Type B pancreatic cell (in vitro differentiated cells): ENCODE results near the gene PCIF1. TPM values are rescaled to one million over a fixed set of nuclear protein-coding genes. Genes with fewer than 3 reads are reported as not detected.

Source experiments
- DNase-seq: peaks from one replicate; pipeline ENCODE4 v3.0.0; 2021; ENCODE audit warnings: mixed read lengths; ENCODE audit not compliant: unreplicated experiment; ENCODE audit errors: extremely low spot score
- H3K27ac Mint-ChIP-seq: 2 replicates; pipeline ENCODE4 v1.8.0; 2021; ENCODE audit warnings: mild to moderate bottlenecking, mixed read lengths
- H3K27me3 Mint-ChIP-seq: 2 replicates; pipeline ENCODE4 v1.8.0; 2021; ENCODE audit warnings: mixed read lengths
- H3K36me3 Mint-ChIP-seq: 2 replicates; pipeline ENCODE4 v1.8.0; 2021; ENCODE audit warnings: mixed read lengths
- H3K4me1 Mint-ChIP-seq: one replicate; pipeline ENCODE4 v1.8.0; 2021; ENCODE audit warnings: mixed read lengths; ENCODE audit not compliant: unreplicated experiment
- H3K4me3 Mint-ChIP-seq: 2 replicates; pipeline ENCODE4 v1.8.0; 2021; ENCODE audit warnings: mild to moderate bottlenecking, mixed read lengths
- H3K9me3 Mint-ChIP-seq: 2 replicates; pipeline ENCODE4 v1.8.0; 2021; ENCODE audit warnings: mixed read lengths
- CTCF ChIP-seq: fragments of 200-600 bp; sonication (generic); conservative IDR thresholded peaks from 2 replicates; pipeline ENCODE4 v1.5.0; 2021; ENCODE audit warnings: antibody characterized with exemption, mild to moderate bottlenecking
- total RNA-seq: library from RNA; stranded (reverse); gene quantifications from 2 replicates; pipeline ENCODE4 v1.2.1, GENCODE V29; 2021; ENCODE audit warnings: low replicate concordance

Gene PCIF1
- total RNA-seq, 1 donor from 2014 or later: 37.6 TPM

GRCh38 chr20:45997187-45997586, 62.7 kb downstream of the PCIF1 start:
- Mint-ChIP-seq H3K36me3 (no peaks in the 10 kb centered on the region), H3K27me3 (peaks cover 25% of the 10 kb centered on the region), H3K9me3 (no peaks in the 10 kb centered on the region), H3K4me3 (no peak overlapping the region), H3K27ac (no peak overlapping the region), H3K4me1 (peaks cover 7% of the 10 kb centered on the region)
- no peak for DNase-seq
- TF ChIP-seq CTCF: no peak

Other genes starting within 250 kb of the PCIF1 start
- gene WFDC13, start 232.6 kb upstream of the PCIF1 start, total RNA-seq: not detected in 2 replicates
- not detected in 2 replicates for gene WFDC10B, start 229.7 kb upstream of the PCIF1 start, total RNA-seq
- not detected in 2 replicates for gene SPINT4, start 212.3 kb upstream of the PCIF1 start, total RNA-seq
- not detected in 2 replicates for gene WFDC3, start 142.8 kb upstream of the PCIF1 start, total RNA-seq
- gene DNTTIP1, start 142.7 kb upstream of the PCIF1 start, total RNA-seq: 26.5 and 32.9 TPM in 2 replicates
- gene UBE2C, start 122.0 kb upstream of the PCIF1 start, total RNA-seq: 46.4 and 136 TPM in 2 replicates
- 2.1 TPM in 1 of 2 replicates, not detected in the other for gene TNNC2, start 107.4 kb upstream of the PCIF1 start, total RNA-seq
- 12.2 and 16.4 TPM in 2 replicates for gene SNX21, start 100.9 kb upstream of the PCIF1 start, total RNA-seq
- 20.6 and 21.3 TPM in 2 replicates for gene ACOT8, start 77.3 kb upstream of the PCIF1 start, total RNA-seq
- 3.7 and 4.7 TPM in 2 replicates for gene ZSWIM3, start 77.1 kb upstream of the PCIF1 start, total RNA-seq
- gene ZSWIM1, start 53.5 kb upstream of the PCIF1 start, total RNA-seq: 17.1 and 17.3 TPM in 2 replicates
- gene SPATA25, start 47.1 kb upstream of the PCIF1 start, total RNA-seq: 2.6 and 4.2 TPM in 2 replicates
- gene NEURL2, start 43.5 kb upstream of the PCIF1 start, total RNA-seq: 6.4 TPM in 2 replicates
- 142 and 174 TPM in 2 replicates for gene CTSA, start 43.3 kb upstream of the PCIF1 start, total RNA-seq
- gene PLTP, start 22.5 kb upstream of the PCIF1 start, total RNA-seq: 40.7 and 96.5 TPM in 2 replicates
- 19.9 and 23.6 TPM in 2 replicates for gene ZNF335, start 37.5 kb downstream of the PCIF1 start, total RNA-seq
- gene MMP9, start 74.2 kb downstream of the PCIF1 start, total RNA-seq: 0.53 TPM in 1 of 2 replicates, not detected in the other
- gene SLC12A5, start 94.5 kb downstream of the PCIF1 start, total RNA-seq: 3.1 and 5.1 TPM in 2 replicates
- gene NCOA5, start 155.3 kb downstream of the PCIF1 start, total RNA-seq: 43.5 and 48.6 TPM in 2 replicates
- 0.40 and 1.5 TPM in 2 replicates for gene CD40, start 183.6 kb downstream of the PCIF1 start, total RNA-seq